A549 treated with GW870086 at 1 μM for 4 hours (cell line): ENCODE measurements around the gene ZFHX3. TPM values are rescaled to one million over a fixed set of nuclear protein-coding genes. Genes with fewer than 3 reads are reported as not detected.

Experiments
- total RNA-seq: library from RNA; stranded (reverse); fragments of 200-300 nt; extraction: Qiagen RNA extraction; gene quantifications from 5 replicates; pipeline ENCODE4 v1.2.3, GENCODE V29; 2022; ENCODE audit warnings: low read depth

Gene ZFHX3
- 5.3 to 9.2 TPM (median 7.7 TPM) in 5 replicates for total RNA-seq

GRCh38 chr16:73047536-73048291, at the start of gene ZFHX3:
TSS of gene ZFHX3 (minus strand) at chr16:73048128. CDS start at chr16:72960145, 87,983 bp downstream.

